Esophagus muscularis mucosa (tissue), 4 donors: ENCODE measurements around the gene ATP5MG. TPM values are rescaled to one million over a fixed set of nuclear protein-coding genes. Genes with fewer than 3 reads are reported as not detected.

Experiments
- DNase-seq: peaks from one replicate; pipeline ENCODE4 v3.0.0-alpha.2; 2017; ENCODE audit errors: extremely low spot score
- H3K27ac ChIP-seq, 4 donors: fragments of 200-600 bp; sonication (generic); replicated peaks in 1 of 4; 1 replicate in 3 of 4; 2 replicates in 1 of 4; pipeline ENCODE4 v1.5.1; 2016 to 2019; ENCODE audit warnings: mild to moderate bottlenecking in 1 of 4
- H3K27me3 ChIP-seq, 4 donors: fragments of 200-600 bp; sonication (generic); one replicate each; pipeline versions ENCODE4 v1.5.1 to v1.6.0; 2016 to 2019
- H3K36me3 ChIP-seq, 4 donors: fragments of 200-600 bp; sonication (generic); one replicate each; pipeline ENCODE4 v1.5.1; 2016 to 2019
- H3K4me1 ChIP-seq, 4 donors: fragments of 200-600 bp; sonication (generic); one replicate each; pipeline ENCODE4 v1.5.1; 2016 to 2019
- H3K4me3 ChIP-seq, 4 donors: fragments of 200-600 bp; sonication (generic); 1 replicate in 2 of 4; 2 replicates in 2 of 4; pipeline ENCODE4 v1.5.1; 2016 to 2019; ENCODE audit warnings: mild to moderate bottlenecking in 4 of 4, moderate library complexity in 1 of 4
- H3K9me3 ChIP-seq, 4 donors: fragments of 200-600 bp; sonication (generic); 1 replicate in 3 of 4; 2 replicates in 1 of 4; pipeline ENCODE4 v1.5.1; 2016 to 2019
- CTCF ChIP-seq, 3 experiments: fragments of 200-600 bp in 2 of 3; fragments of 450-650 bp in 1 of 3; sonication (generic) in 2 of 3; IDR thresholded peaks; one replicate each; pipeline ENCODE4 v1.5.1; 2017 to 2019; ENCODE audit warnings: antibody characterized with exemption in 3 of 3, mild to moderate bottlenecking in 2 of 3, moderate library complexity in 1 of 3
- EP300 ChIP-seq: sonication (generic); formaldehyde crosslinking; IDR thresholded peaks from one replicate; pipeline ENCODE4 v1.6.1; 2017; ENCODE audit warnings: antibody characterized with exemption
- POLR2A ChIP-seq: fragments of 450-650 bp; IDR thresholded peaks from one replicate; pipeline ENCODE4 v1.6.1; 2017; ENCODE audit warnings: antibody characterized with exemption, moderate library complexity, mild to moderate bottlenecking, low read depth
- POLR2AphosphoS5 ChIP-seq, 2 donors: sonication (generic); formaldehyde crosslinking; IDR thresholded peaks; one replicate each; pipeline ENCODE4 v1.6.1; 2017; ENCODE audit warnings: antibody characterized with exemption in 2 of 2
- WGBS: methylation state at CpG from one replicate; pipeline ENCODE4 v1.1.5; 2018; 5-methylcytosine and 5-hydroxymethylcytosine counted together
- intact Hi-C: fragments of 100-400 bp; cut with DNase I; formaldehyde crosslinking; loops from one replicate; pipeline ENCODE4 v1.15.1; 2023
- total RNA-seq, 4 donors: library from RNA; depleted of rRNA; stranded (reverse); fragments of >200 nt; gene quantifications; one replicate each; pipeline versions ENCODE4 v1.1.0 to v1.2.1, GENCODE V29; 2016

ATP5MG gene
- total RNA-seq, 4 donors from 2014 or later, result 61.0 to 91.1 (median 69.1) TPM

GRCh38 chr11:118383657-118384056 lies 17.7 kb upstream of the ATP5MG start:
- Histone ChIP-seq H3K4me1 (no peaks in the 10 kb centered on the region), H3K4me3 (no peak overlapping the region), H3K27me3 (no peaks in the 10 kb centered on the region), H3K27ac (no peak overlapping the region), H3K9me3 (no peaks in the 10 kb centered on the region), H3K36me3 (peaks cover 92 to 100% (median 96%) of the 10 kb centered on the region in 4 donors)
- TF ChIP-seq EP300 (no peak), CTCF (IDR thresholded peaks at IDR 0.05) (no peak), POLR2AphosphoS5 (IDR thresholded peaks at IDR 0.05) (no peak), POLR2A (no peak)
- WGBS, result 95% methylated on average over 3 of the region's 3 CpGs
- no peak for DNase-seq
- intact Hi-C loops, result no loop called here

GRCh38 chr11:118396097-118396501 lies 5.3 kb upstream of the ATP5MG start:
- H3K27me3 ChIP-seq, result no peaks in the 10 kb centered on the region
- H3K36me3 ChIP-seq, result peaks cover 43 to 74% (median 61%) of the 10 kb centered on the region in 4 donors
- H3K4me3 ChIP-seq, result no peak overlapping the region
- DNase-seq, result no peak
- 87% methylated on average over 6 of the region's 6 CpGs for WGBS
- intact Hi-C loops, result loop anchor here (5.0 kb wide), 1 partner anchor 106 kb away; no protein-coding TSS in a partner anchor
- H3K4me1 ChIP-seq, result peaks cover 4 to 8% (median 6%) of the 10 kb centered on the region in 4 donors
- H3K9me3 ChIP-seq, result no peaks in the 10 kb centered on the region
- no peak for TF ChIP-seq POLR2AphosphoS5 (IDR thresholded peaks at IDR 0.05)
- no peak for TF ChIP-seq POLR2A
- no peak for TF ChIP-seq EP300
- no peak for TF ChIP-seq CTCF (IDR thresholded peaks at IDR 0.05)
- no peak overlapping the region for H3K27ac ChIP-seq

GRCh38 chr11:118397448-118397847 lies 4.0 kb upstream of the ATP5MG start:
- Histone ChIP-seq H3K36me3 (peaks cover 42 to 60% (median 48%) of the 10 kb centered on the region in 4 donors), H3K27ac (no peak overlapping the region), H3K9me3 (no peaks in the 10 kb centered on the region), H3K27me3 (no peaks in the 10 kb centered on the region), H3K4me3 (no peak overlapping the region), H3K4me1 (peaks cover 6 to 10% (median 9%) of the 10 kb centered on the region in 4 donors)
- intact Hi-C loops, result loop anchor here (5.0 kb wide), 1 partner anchor 105 kb away; no protein-coding TSS in a partner anchor
- TF ChIP-seq CTCF (IDR thresholded peaks at IDR 0.05), result no peak
- no peak for TF ChIP-seq POLR2AphosphoS5 (IDR thresholded peaks at IDR 0.05)
- TF ChIP-seq EP300, result no peak
- TF ChIP-seq POLR2A, result no peak
- no peak for DNase-seq

GRCh38 chr11:118398791-118399559 lies 2.4 kb upstream of the ATP5MG start:
- peaks cover 22 to 25% (median 24%) of the 10 kb centered on the region in 4 donors for H3K4me1 ChIP-seq
- peaks cover 27 to 45% (median 32%) of the 10 kb centered on the region in 4 donors for H3K36me3 ChIP-seq
- H3K27ac ChIP-seq, result no peak overlapping the region
- no peak for DNase-seq
- H3K27me3 ChIP-seq, result no peaks in the 10 kb centered on the region
- 73% methylated on average over 3 of the region's 3 CpGs for WGBS
- H3K9me3 ChIP-seq, result no peaks in the 10 kb centered on the region
- no peak overlapping the region for H3K4me3 ChIP-seq
- intact Hi-C loops, result loop anchor here (5.0 kb wide), 1 partner anchor 103 kb away; no protein-coding TSS in a partner anchor
- TF ChIP-seq POLR2A, result no peak
- TF ChIP-seq POLR2AphosphoS5 (IDR thresholded peaks at IDR 0.05), result no peak
- no peak for TF ChIP-seq CTCF (IDR thresholded peaks at IDR 0.05)
- TF ChIP-seq EP300, result no peak
